ENCODE results near the gene PTOV1.

- TF ChIP-seq SIN3A (IDR thresholded peaks at IDR 0.05; ENCODE audit: borderline replicate concordance, insufficient read depth, low read depth, low read length) (peak; percentile 42; the same call in 1 of the 2 replicates), CTCF (IDR thresholded peaks at IDR 0.05) (peak; percentile 51), POLR2AphosphoS5 (IDR thresholded peaks at IDR 0.05; ENCODE audit: low read depth, low read length) (no peak; the same call in none of the 2 replicates)
These were observed 7.4 kb downstream of the PTOV1 start for GRCh38 chr19:49858088-49858985.
